ENCODE results near the gene TNFRSF1A. TPM values are rescaled to one million over a fixed set of nuclear protein-coding genes. Genes with fewer than 3 reads are reported as not detected.

Gene TNFRSF1A
- total RNA-seq, 1 experiment from 2014 or later: 59.9 TPM

GRCh38 chr12:6382982-6383381, 41.1 kb upstream of the TNFRSF1A start:
- WGBS (ENCODE audit: extremely low coverage, insufficient read length, low lambda C conversion rate): no CpG with 5 or more reads among the region's 6 CpGs
- no peaks in the 10 kb centered on the region for H3K36me3 Mint-ChIP-seq (ENCODE audit: insufficient read depth in 1 of 3, low read depth in 3 of 3)
- Histone ChIP-seq H3K9me3 (ENCODE audit: control insufficient read depth, low read depth, low read length) (no peaks in the 10 kb centered on the region), H3K23me2 (ENCODE audit: insufficient read length, low read depth, low read length, poor library complexity, severe bottlenecking) (no peaks in the 10 kb centered on the region), H3T11ph (ENCODE audit: low read length) (no peak overlapping the region), H3K9ac (ENCODE audit: extremely low read depth, insufficient read length, low read length) (no peak overlapping the region), H2BK15ac (ENCODE audit: low read depth, low read length) (no peak overlapping the region), H4K20me1 (ENCODE audit: control insufficient read depth, insufficient read depth, insufficient read length) (no peaks in the 10 kb centered on the region), H2BK12ac (ENCODE audit: insufficient read length, low read depth, low read length) (no peak overlapping the region), H3K56ac (ENCODE audit: insufficient read length, low read depth, low read length) (no peak overlapping the region), H3K27ac (ENCODE audit: insufficient read length, low read depth, low read length) (no peak overlapping the region), H2BK5ac (ENCODE audit: insufficient read length, low read length) (no peak overlapping the region), H3K4ac (ENCODE audit: low read depth, low read length) (no peak overlapping the region), H4K5ac (ENCODE audit: insufficient read length, low read depth, low read length) (no peak overlapping the region), H4K91ac (ENCODE audit: insufficient read length, low read depth, low read length) (no peak overlapping the region), H2AFZ (ENCODE audit: low read length) (no peak overlapping the region), H3K4me1 (ENCODE audit: insufficient read depth, low read length) (peaks cover 8% of the 10 kb centered on the region), H4K8ac (replicated peaks; ENCODE audit: insufficient read length, low read depth, low read length) (no peak overlapping the region), H2AK5ac (ENCODE audit: insufficient read length, low read length) (no peak overlapping the region), H3K4me2 (ENCODE audit: insufficient read depth, insufficient read length, low read length) (no peak overlapping the region), H3K27me3 (ENCODE audit: insufficient read depth, low read length) (no peaks in the 10 kb centered on the region; the same call in 1 of the 2 replicates), H3K79me2 (ENCODE audit: insufficient read depth, low read length) (no peaks in the 10 kb centered on the region), H3K23ac (ENCODE audit: insufficient read length, low read depth, low read length) (no peak overlapping the region), H2BK20ac (ENCODE audit: low read depth, low read length, poor library complexity, severe bottlenecking) (no peak overlapping the region), H3K18ac (ENCODE audit: insufficient read length, low read depth, low read length) (no peak overlapping the region), H2BK120ac (ENCODE audit: low read depth, low read length, poor library complexity, severe bottlenecking) (no peak overlapping the region), H3K14ac (ENCODE audit: insufficient read depth, low read length) (no peak overlapping the region), H3K79me1 (ENCODE audit: insufficient read depth, low read depth, low read length, poor library complexity, severe bottlenecking) (no peaks in the 10 kb centered on the region)
- peak; percentile 27 for DNase-seq
- TF ChIP-seq CTCF (conservative IDR thresholded peaks at IDR 0.05): no peak
- H3K4me3 Mint-ChIP-seq: no peak overlapping the region; a peak in 1 of 5 replicates
- no peaks in the 10 kb centered on the region; a peak in 2 of 5 replicates for H3K9me3 Mint-ChIP-seq
- H3K27me3 Mint-ChIP-seq (ENCODE audit: low read depth): peaks cover 32% of the 10 kb centered on the region
- peaks cover 53 to 63% of the 10 kb centered on the region in 2 experiments for H3K4me1 Mint-ChIP-seq
- peak overlapping the region in 1 of 3 experiments; percentile 79; a peak in 1 of 7 replicates for H3K27ac Mint-ChIP-seq

All from H9 (cell line).